ENCODE measurements around the gene SAMD14. TPM values are rescaled to one million over a fixed set of nuclear protein-coding genes. Genes with fewer than 3 reads are reported as not detected.

SAMD14 gene
- total and polyA plus RNA-seq, 3 donors from 2014 or later: 3.2 to 5.2 (median 3.3) TPM

GRCh38 chr17:50108556-50108955 is 21.4 kb downstream of the SAMD14 start:
- Histone ChIP-seq H3K9me3 (no peaks in the 10 kb centered on the region), H3K27me3 (no peaks in the 10 kb centered on the region), H3K36me3 (ENCODE audit: low read depth, missing control alignments) (no peaks in the 10 kb centered on the region), H3K4me3 (no peak overlapping the region), H3K27ac (no peak overlapping the region), H3K4me1 (peaks cover 21% of the 10 kb centered on the region)
- no peak for DNase-seq
- no peak for TF ChIP-seq CTCF (IDR thresholded peaks at IDR 0.05)
- WGBS, 2 donors: 57 to 78% methylated on average over 7 to 9 of the region's 9 CpGs
- intact Hi-C loops (cut with DNase I; ENCODE audit: low total_unique reads): no loop called here

GRCh38 chr17:50107790-50108414 is 22.1 kb downstream of the SAMD14 start:
- intact Hi-C loops (cut with DNase I; ENCODE audit: low total_unique reads): no loop called here
- TF ChIP-seq CTCF (IDR thresholded peaks at IDR 0.05) (no peak), POLR2A (IDR thresholded peaks at IDR 0.05) (no peak)
- Histone ChIP-seq H3K4me1 (peaks cover 19% of the 10 kb centered on the region), H3K9me3 (no peaks in the 10 kb centered on the region), H3K27ac (no peak overlapping the region), H3K4me3 (no peak overlapping the region), H3K27me3 (no peaks in the 10 kb centered on the region), H3K36me3 (ENCODE audit: low read depth, missing control alignments) (no peaks in the 10 kb centered on the region)
- 80 to 90% methylated on average over 8 to 10 of the region's 10 CpGs for WGBS, 2 donors
- no peak for DNase-seq

GRCh38 chr17:50106393-50107131 is 23.4 kb downstream of the SAMD14 start:
- TF ChIP-seq POLR2A (IDR thresholded peaks at IDR 0.05): no peak
- TF ChIP-seq CTCF (IDR thresholded peaks at IDR 0.05): no peak
- WGBS, 2 donors: 65 to 83% methylated on average over 13 of the region's 13 CpGs
- H3K36me3 ChIP-seq (ENCODE audit: low read depth, missing control alignments): no peaks in the 10 kb centered on the region

GRCh38 chr17:50105811-50106210 is 24.1 kb downstream of the SAMD14 start:
- DNase-seq: no peak
- TF ChIP-seq POLR2A (IDR thresholded peaks at IDR 0.05) (no peak), CTCF (IDR thresholded peaks at IDR 0.05) (no peak)
- no peak overlapping the region for H3K27ac ChIP-seq
- H3K9me3 ChIP-seq: no peaks in the 10 kb centered on the region
- intact Hi-C loops (cut with DNase I; ENCODE audit: low total_unique reads): no loop called here
- peaks cover 20% of the 10 kb centered on the region for H3K4me1 ChIP-seq
- H3K4me3 ChIP-seq: no peak overlapping the region
- no peaks in the 10 kb centered on the region for H3K36me3 ChIP-seq (ENCODE audit: low read depth, missing control alignments)
- H3K27me3 ChIP-seq: no peaks in the 10 kb centered on the region
- 93 to 96% methylated on average over 21 of the region's 21 CpGs for WGBS, 2 donors

More at GRCh38 chr17:50106393-50107131, 23.4 kb downstream of the SAMD14 start:
- H3K9me3 ChIP-seq: no peaks in the 10 kb centered on the region
- intact Hi-C loops (cut with DNase I; ENCODE audit: low total_unique reads): no loop called here
- H3K4me3 ChIP-seq: no peak overlapping the region
- H3K4me1 ChIP-seq: peaks cover 18% of the 10 kb centered on the region
- DNase-seq: no peak
- no peak overlapping the region for H3K27ac ChIP-seq
- H3K27me3 ChIP-seq: no peaks in the 10 kb centered on the region
